Chondrocyte (in vitro differentiated cells): ENCODE results near the gene MYO16. TPM values are rescaled to one million over a fixed set of nuclear protein-coding genes. Genes with fewer than 3 reads are reported as not detected.

ENCODE experiments used
- DNase-seq: peaks from one replicate; pipeline ENCODE4 v3.0.0; 2021; ENCODE audit warnings: mixed read lengths, low spot score
- H3K27ac Mint-ChIP-seq: one replicate; pipeline ENCODE4 v1.8.0; 2021; ENCODE audit warnings: mild to moderate bottlenecking, moderate library complexity, mixed read lengths; ENCODE audit not compliant: unreplicated experiment
- H3K27me3 Mint-ChIP-seq: 2 replicates; pipeline ENCODE4 v1.8.0; 2021; ENCODE audit warnings: low read depth, mixed read lengths
- H3K36me3 Mint-ChIP-seq: 2 replicates; pipeline ENCODE4 v1.8.0; 2021; ENCODE audit warnings: low read depth, mixed read lengths
- H3K4me1 Mint-ChIP-seq: 2 replicates; pipeline ENCODE4 v1.8.0; 2021; ENCODE audit warnings: low read depth, mild to moderate bottlenecking, mixed read lengths
- H3K4me3 Mint-ChIP-seq: one replicate; pipeline ENCODE4 v1.8.0; 2021; ENCODE audit warnings: mild to moderate bottlenecking, moderate library complexity, mixed read lengths; ENCODE audit not compliant: unreplicated experiment
- H3K9me3 Mint-ChIP-seq: 2 replicates; pipeline ENCODE4 v1.8.0; 2021; ENCODE audit warnings: low read depth, mixed read lengths
- total RNA-seq: library from RNA; stranded (reverse); gene quantifications from 3 replicates; pipeline ENCODE4 v1.2.1, GENCODE V29; 2021
- TF ChIP-seq, protein P1 (sequence below): fragments of 200-600 bp; sonication (generic); IDR thresholded peaks from 2 replicates; pipeline ENCODE4 v1.5.0; 2021; ENCODE audit warnings: antibody characterized with exemption, mild to moderate bottlenecking, moderate library complexity

The MYO16 gene
- total RNA-seq, 1 donor from 2014 or later, result 0.12 TPM

DNA sequence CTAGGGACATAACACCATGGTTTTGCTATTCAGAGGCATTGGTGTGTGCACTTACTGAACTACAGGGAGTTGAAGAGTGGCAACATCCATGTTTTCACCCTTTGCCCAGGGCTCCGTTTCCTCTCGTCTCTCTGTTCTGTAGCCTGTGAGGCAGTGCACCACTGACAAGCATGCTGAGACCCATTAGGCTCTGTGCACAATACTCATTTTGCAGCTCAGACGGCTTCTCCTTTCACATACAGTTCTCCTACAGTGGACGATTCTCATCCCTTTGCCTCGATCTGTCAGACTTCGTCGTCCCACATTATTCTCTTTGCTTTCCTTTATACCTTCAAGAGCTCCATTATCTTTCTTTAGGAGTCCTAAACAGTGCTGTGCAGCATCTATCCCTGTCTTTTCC lies 403.7 kb downstream of the MYO16 start:
- H3K4me1 Mint-ChIP-seq, result no peaks in the 10 kb centered on the region
- no peak overlapping the region for H3K4me3 Mint-ChIP-seq
- no peak for DNase-seq
- H3K27me3 Mint-ChIP-seq, result no peaks in the 10 kb centered on the region
- TF ChIP-seq, protein P1, sequence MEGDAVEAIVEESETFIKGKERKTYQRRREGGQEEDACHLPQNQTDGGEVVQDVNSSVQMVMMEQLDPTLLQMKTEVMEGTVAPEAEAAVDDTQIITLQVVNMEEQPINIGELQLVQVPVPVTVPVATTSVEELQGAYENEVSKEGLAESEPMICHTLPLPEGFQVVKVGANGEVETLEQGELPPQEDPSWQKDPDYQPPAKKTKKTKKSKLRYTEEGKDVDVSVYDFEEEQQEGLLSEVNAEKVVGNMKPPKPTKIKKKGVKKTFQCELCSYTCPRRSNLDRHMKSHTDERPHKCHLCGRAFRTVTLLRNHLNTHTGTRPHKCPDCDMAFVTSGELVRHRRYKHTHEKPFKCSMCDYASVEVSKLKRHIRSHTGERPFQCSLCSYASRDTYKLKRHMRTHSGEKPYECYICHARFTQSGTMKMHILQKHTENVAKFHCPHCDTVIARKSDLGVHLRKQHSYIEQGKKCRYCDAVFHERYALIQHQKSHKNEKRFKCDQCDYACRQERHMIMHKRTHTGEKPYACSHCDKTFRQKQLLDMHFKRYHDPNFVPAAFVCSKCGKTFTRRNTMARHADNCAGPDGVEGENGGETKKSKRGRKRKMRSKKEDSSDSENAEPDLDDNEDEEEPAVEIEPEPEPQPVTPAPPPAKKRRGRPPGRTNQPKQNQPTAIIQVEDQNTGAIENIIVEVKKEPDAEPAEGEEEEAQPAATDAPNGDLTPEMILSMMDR, result no peak
- no peaks in the 10 kb centered on the region for H3K36me3 Mint-ChIP-seq
- H3K27ac Mint-ChIP-seq, result no peak overlapping the region
- H3K9me3 Mint-ChIP-seq, result no peaks in the 10 kb centered on the region

DNA sequence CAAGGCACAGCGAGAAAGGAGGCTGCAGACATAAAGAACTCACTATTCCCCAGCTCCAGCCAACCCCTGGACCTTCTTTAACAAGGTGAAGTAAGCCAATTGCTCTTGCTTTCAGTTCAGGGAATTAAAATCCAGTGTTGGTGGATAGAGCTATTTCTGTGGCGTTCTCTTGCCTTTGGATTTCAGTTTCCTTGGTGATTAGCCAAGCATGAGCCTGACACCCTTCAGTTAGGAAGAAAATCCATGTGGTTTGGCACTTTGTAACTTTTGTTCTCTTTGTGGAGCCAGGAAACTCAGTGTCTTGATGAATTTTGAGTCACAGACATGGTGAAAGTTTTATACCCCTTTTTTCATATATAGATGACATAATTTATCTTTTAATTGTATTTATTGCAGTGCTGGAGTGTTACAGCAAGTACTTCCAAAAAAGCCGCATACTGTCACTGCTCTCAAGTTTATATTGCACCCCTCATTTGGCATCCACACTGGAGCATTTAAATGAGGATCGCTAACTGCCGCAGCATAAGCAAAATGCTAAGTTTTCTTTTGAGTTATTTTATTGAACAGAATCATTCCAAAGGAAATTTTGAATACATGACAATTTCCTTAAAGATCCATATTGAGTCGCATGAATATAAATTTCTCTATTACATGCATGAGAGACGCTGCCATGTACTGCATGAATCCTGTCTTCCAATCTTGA lies 406.8 kb downstream of the MYO16 start:
- Mint-ChIP-seq H3K4me3 (no peak overlapping the region), H3K27me3 (no peaks in the 10 kb centered on the region), H3K4me1 (no peaks in the 10 kb centered on the region), H3K27ac (no peak overlapping the region), H3K9me3 (no peaks in the 10 kb centered on the region), H3K36me3 (no peaks in the 10 kb centered on the region)
- DNase-seq, result no peak
- TF ChIP-seq, protein P1, result no peak

DNA sequence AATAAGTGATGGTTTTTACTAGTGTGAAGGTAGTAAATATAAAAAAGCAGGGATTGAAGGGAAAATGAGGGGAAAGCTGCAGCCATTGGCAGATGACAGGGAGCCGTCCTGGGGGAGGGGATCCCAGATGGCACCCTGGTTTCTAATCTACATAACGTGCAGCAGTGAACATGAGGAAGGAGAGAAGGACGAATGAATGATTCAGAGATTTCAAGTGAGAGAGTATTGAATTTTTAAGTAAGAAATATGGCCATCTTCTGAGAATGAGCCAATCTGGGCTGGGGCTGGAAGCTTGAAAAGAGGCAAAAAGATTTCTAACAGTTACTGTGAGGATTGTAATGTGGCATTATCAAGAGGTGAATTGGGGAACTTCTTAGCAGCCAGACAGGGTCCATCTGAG lies 414.2 kb downstream of the MYO16 start:
- no peaks in the 10 kb centered on the region for H3K36me3 Mint-ChIP-seq
- no peak for DNase-seq
- H3K9me3 Mint-ChIP-seq, result no peaks in the 10 kb centered on the region
- H3K27me3 Mint-ChIP-seq, result no peaks in the 10 kb centered on the region
- H3K4me1 Mint-ChIP-seq, result peaks cover 8% of the 10 kb centered on the region
- TF ChIP-seq, protein P1, result no peak
- H3K4me3 Mint-ChIP-seq, result no peak overlapping the region
- H3K27ac Mint-ChIP-seq, result no peak overlapping the region

DNA sequence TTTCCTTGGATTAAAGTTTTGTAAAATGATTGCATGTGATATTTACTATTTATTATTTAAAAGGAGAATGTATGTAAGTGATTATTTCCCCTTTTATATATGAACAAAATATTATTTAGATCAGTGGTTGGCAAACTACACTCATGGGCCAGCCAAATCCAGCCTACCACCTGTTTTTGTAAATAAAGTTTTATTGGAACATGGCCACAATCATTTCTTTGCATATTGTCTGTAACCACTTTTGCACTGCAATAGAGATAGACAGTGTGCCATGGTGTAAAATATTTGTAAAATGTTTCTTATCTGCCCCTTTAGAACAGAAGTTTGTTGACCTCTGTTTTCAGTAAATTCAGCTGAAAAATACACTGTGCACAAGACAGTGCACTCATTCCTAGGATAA lies 426.4 kb downstream of the MYO16 start:
- TF ChIP-seq, protein P1, result no peak
- Mint-ChIP-seq H3K36me3 (no peaks in the 10 kb centered on the region), H3K4me3 (no peak overlapping the region), H3K27me3 (no peaks in the 10 kb centered on the region), H3K27ac (no peak overlapping the region), H3K4me1 (peaks cover 3% of the 10 kb centered on the region), H3K9me3 (peaks cover 9% of the 10 kb centered on the region)
- no peak for DNase-seq

DNA sequence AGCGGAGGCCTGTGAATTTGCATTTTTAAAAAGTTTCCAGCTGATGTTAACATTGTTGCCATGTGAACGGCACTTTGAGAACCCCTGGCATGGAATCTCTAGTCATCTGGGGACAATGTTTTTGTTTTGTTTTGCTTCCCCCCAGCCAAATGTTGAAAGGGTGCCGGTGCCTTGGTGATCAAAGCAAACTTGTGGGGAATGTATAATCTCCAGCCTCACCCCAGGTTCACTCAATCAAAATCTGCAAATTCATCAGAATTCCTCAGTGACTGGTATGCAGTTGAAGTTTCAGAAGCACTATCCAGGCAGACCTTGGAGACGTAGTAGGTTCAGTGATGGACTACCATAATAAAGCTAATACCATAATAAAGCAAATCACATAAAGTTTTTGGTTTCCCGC lies 428.7 kb downstream of the MYO16 start:
- Mint-ChIP-seq H3K4me3 (no peak overlapping the region), H3K9me3 (peaks cover 9% of the 10 kb centered on the region), H3K27ac (no peak overlapping the region), H3K36me3 (no peaks in the 10 kb centered on the region), H3K4me1 (no peaks in the 10 kb centered on the region), H3K27me3 (no peaks in the 10 kb centered on the region)
- no peak for DNase-seq
- TF ChIP-seq, protein P1, result no peak
